Stimulated activated CD4-positive, alpha-beta T cell treated with anti-CD3 and anti-CD28 coated beads, Interleukin-4, amount 100 ng/mL, for 1 hour (primary cell): Measurements from ENCODE around the gene SPTB.
"Not testable (repeated sequence)": the region's sequence is repeated elsewhere in the genome, so short reads cannot be mapped to it uniquely, and the experiment has no call there.

Experiments
- DNase-seq: peaks from one replicate; pipeline ENCODE4 v3.0.0-alpha.2; 2020

SPTB gene

DNA sequence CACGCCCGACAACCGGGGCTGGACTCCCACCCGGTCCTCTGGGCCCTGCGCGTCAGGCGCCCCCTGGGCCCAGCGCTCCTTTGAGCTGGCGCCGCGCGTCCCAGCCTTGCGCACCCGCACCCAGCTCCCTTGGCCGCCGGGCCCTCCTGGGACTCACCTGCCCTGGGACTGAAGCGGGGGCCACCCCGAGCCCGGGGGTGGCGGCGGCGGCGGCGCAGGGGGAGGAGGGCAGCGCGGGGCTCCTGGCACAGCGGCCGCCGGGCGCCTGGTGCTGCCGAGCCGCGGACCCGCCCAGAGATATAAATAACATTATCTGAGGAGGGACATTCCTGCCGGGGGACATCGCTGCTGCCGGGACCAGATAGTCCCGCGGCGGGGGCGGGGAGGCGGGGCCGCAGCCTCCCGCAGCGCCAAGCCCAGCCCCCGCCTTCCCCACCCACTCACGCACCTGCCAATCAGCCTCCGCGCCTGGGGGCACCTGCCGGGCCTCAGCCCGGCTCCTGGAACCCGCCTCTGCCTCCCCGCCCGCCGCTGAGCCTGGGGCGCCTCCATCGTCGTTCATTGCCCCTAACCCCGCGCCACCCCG lies at the start of gene SPTB:
Gene SPTB, minus strand, starts transcription at position 273 of the 586 bp plus-strand sequence. CDS start 56,813 bp downstream, outside the sequence.
- DNase-seq: peak; percentile 70

DNA sequence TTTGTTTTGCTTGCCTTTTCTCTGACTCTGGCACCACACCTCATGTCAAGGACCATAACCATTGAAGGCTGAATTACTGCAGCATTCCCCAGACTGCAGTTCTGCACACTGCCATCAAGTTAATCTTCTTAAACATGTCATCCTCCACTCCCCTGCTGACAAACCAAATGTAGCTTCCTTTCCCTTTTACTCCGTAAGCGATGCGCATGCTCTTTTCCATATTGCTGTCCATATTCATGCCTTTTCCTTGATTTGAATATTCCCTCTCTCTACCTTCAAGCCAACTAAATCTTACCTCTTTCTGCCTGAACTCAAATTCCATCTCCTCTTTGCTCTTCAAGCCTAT lies 49.3 kb upstream of the SPTB start:
- no peak for DNase-seq

DNA sequence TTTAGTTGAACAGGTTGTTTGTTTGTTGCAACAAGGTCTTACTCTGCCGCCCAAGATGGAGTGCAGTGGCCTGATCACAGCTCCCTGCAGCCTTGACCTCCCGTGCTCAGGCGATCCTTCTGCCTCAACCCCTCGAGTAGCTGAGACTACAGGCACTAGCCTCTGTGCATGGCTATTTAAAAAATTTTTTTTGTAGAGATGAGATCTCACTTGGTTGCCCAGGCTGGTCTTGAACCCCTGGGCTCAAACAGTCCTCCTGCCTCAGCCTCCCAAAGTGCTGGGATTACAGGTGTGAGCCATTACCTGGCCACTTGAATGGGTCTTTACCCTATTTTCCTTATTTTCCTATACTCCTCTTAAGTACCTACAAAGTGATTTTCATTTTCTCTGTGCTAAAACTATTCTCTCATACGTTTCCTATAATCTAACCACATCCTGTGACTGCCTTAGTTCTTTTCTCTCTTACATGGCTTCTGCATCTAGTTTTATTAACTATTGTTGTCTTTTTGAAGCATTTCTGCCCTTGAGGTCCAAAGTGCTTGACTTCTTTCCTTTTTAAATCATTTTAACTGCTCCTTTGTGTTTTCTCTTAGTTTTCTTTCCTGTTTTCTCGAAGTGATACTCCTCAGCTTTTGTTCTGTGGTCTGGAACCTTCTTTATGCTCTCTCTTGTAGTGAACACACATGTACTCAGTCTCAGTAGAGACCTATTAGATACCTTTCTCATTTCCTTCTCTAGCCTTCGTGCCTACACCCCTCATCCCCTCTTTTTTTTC lies 48.7 kb upstream of the SPTB start:
- DNase-seq: no peak

DNA sequence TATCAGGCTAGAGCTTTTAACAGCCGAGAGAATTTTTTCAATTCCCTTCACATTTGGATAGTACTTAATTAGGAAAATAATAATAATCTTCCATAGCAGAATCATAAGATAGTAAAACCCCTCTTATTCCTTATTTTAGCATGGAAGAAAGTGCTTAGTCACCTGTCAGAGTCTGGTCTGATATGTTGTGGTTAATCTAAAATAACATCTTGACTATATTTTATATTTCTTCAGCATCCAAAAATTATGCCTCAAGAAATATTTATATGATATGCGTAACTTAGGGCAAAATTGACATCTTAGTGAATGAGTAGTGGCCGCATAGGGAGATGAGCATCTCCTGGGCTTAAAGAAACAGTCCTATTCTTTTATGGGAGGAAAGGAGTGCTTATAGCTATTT lies 47.3 kb upstream of the SPTB start:
- DNase-seq: no peak

DNA sequence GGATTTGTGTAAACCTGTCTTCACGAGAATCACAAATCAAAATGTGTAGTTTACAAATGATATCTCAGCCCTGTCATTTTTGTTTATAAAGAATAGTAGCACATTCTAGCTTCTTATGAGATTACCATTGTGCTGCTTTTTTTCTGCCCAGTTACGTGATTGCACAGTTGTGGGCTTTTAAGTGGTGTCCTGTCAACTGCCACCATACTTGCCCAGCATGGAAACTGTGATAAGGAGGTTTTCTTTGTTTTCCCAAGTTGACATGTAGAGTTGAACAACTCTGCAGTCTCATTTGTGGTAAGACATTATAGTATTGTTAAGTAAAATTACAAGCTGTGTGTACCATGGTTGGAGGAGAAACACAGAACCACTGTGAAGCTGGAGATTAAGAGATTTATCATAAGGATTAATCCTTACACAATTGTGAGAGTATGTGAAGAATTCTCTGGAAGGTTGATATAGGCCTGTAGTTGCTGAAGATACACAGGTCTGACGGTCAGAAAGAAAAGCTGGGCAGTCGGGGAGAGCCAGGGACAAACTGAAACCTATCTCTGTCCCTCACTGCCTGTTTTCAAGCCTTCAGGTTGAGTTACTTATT lies 46.8 kb upstream of the SPTB start:
- DNase-seq: no peak

DNA sequence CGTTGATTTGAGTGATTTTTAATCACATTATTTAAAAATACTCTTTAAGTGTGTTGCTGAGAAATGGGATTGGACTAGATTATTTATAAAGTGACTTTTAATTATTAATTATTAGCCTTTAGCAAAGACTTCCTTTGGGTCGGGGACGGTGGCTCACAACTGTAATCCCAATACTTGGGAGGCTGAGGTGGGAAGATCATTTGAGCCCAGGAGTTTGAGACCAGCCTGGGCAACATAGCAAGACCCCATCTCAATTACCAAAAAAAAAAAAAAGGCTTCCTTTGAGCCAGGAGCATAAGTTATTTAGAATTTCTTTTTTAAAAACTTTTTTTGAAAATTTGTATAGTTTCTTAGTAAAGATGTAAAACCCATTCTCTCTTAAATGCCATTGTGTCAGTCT lies 43.3 kb upstream of the SPTB start:
- no peak for DNase-seq

DNA sequence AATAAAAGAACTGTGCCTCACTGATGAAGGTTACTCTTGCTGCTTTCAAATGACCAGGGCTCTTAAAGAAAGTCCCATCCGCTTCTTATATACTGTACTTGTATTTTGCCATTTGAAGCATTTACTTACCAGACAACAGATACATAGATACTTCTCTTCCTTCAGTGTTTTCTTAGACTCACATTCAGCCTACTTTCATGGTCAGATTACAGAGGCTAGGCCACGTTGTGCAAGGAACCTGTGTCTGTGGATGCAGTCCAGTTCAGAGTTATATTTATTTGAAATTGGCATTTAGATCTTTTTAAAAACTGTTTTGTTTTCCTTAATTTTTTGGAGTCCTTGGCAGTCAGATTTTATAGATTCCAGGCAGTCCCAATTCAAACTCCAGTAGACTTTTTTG lies 40.8 kb upstream of the SPTB start:
- no peak for DNase-seq

DNA sequence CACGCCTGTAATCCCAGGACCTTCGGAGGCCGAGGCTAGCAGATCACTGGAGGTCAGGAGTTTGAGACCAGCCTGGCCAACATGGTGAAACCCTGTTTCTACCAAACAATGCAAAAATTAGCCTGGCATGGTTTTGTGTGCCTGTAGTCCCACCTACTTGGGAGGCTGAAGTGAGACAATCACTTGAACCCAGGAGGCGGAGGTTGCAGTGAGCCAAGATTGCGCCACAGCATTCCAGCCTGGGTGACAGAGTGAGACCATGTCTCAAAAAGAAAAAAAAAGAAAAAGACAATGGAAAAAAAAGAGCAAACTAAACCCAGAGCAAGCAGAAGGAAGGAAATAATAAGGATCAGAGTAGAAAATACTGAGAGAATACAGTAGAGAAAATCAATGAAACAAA lies 39.9 kb upstream of the SPTB start:
- no peak for DNase-seq

DNA sequence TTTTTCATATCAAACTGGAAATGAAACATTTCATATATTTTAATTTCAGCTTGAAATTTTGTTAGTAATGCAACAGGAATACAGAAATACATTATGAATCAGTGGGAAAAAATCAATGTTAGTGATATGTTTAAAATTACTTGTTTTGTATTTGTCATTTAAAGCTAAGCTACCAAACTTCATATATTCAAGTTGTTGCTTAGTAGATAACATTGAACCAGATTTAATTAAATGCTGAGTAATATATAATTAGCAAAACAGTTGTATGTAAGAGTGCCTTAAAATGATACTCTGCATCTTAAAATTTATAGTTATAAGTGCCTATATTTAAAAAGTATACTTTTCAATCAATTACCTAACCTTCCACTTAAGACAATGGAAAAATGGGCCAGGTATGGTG lies 39.5 kb upstream of the SPTB start:
- DNase-seq: no peak

DNA sequence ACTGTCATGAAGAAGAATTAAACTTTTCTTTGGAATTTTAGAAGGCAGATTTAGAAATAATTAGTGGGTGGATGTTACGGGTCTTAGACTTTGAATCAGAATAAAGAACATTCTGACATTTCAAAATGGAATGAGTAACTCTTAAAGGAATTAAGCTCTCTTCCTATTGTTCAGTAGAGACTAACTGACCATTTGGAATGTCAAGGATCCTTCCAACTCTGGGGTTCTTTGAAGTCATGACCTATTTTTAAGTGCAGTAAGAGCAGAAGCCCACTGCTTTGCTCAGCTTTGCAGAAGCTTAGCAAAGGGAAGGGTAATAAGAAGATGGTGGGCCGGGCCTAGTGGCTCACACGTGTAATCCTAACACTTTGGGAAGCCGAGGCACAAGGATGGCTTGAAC lies 38.5 kb upstream of the SPTB start:
- no peak for DNase-seq

DNA sequence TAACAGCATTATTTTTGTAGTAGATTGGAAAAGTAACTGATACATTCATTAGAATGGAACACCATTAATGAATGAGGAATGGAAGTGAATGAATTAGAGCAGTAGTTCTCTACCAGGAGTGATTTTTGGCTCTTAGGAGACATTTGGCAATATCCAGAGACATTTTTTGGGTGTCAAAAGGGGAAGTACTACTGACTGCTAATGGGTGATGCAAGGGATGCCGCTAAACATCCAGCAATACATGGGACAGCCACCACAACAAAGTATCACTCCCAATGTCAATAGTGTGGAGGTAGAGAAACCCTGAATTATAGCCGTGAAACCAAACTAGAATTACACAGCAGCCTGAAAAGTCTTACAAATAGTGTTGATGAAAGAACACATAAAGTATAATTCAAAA lies 36.1 kb upstream of the SPTB start:
- no peak for DNase-seq

DNA sequence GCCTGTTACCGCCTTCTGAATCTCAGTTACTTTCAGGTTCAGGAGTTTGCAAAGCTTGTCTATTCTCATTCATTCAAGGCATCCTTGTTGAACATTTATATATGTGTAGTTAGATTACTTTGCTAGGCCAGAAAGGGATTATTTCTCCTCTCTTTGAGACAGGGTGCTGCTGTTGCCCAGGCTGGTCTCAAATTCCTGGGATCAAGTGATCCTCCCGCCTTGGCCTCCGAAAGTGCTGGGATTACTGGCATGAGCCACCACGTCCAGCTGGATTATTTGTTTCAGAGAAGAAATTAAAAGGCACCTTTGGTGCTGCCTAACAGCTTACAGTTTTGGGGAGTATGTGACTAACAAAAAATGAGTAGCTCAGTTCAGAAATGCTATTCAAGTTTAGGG lies 35.3 kb upstream of the SPTB start:
- no peak for DNase-seq

DNA sequence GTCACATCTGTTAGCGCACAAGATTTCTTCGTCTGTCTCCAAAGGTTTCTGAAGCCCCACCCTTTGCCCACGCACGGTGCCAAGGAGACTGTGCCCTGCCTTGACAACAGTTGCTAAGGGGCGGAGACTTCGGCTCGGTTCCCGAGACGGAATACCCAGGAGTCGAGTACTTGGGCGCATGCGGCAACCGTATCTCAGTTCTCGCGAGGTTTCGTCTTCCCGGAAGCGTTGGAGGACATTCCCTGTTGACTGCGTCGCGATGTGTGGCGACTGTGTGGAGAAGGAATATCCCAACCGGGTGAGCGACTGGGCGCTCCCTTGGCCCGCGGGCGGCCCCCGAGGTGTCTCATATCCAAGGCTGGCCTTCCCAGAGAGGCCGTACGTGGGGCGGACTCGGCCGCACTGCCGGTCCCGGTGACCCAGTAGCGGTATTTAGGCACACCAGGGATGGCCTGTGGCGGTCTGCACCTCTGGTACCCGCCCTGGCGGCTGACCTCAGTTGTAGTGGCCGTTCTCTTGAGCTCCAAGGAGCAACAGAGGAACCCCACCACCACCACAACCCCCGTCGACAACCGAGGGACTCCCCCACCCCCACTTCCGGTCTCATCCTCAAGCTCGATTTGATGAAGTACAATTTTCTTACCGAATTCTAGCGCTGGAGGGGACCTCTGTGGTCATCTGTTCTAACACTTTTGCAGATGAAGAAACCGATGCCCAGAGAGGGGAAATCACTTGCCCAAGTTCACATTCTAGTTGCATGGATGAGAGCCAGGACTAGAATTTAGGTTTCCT lies 34.7 kb upstream of the SPTB start, which contains the start of gene CHURC1:
Gene CHURC1, plus strand, starts transcription at position 219 of the 792 bp plus-strand sequence. Its CDS starts 41 bp downstream, at position 260.
- peak; percentile 96 for DNase-seq

DNA sequence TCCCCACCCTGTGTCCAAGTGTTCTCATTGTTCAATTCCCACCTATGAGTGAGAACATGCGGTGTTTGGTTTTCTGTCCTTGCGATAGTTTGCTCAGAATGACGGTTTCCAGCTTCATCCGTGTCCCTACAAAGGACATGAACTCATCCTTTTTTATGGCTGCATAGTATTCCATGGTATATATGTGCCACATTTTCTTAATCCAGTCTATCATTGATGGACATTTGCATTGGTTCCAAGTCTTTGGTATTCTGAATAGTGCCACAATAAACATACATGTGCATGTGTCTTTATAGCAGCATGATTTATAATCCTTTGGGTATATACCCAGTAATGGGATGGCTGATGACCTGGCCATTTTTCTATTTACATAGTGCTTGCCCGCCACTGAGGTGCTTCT lies 33.8 kb upstream of the SPTB start:
- DNase-seq: not testable (repeated sequence)

DNA sequence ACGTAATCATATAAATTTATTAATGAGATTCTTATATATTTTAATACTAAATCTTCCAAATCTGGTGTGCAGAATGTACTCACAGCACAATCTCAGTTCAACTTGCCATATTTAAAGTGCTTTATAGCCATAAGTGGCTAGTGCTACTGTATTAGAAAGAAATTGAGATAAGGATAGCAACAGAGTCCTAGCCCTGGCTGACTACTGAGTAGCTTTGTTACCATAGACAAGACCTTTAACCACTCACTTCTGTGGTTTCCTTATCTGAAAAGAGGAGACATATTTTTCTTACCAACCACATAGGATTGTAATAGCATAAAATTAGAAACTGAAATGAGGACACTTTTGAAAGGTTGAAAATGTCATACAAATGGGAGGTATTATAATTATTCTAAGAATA lies 32.6 kb upstream of the SPTB start:
- no peak for DNase-seq

DNA sequence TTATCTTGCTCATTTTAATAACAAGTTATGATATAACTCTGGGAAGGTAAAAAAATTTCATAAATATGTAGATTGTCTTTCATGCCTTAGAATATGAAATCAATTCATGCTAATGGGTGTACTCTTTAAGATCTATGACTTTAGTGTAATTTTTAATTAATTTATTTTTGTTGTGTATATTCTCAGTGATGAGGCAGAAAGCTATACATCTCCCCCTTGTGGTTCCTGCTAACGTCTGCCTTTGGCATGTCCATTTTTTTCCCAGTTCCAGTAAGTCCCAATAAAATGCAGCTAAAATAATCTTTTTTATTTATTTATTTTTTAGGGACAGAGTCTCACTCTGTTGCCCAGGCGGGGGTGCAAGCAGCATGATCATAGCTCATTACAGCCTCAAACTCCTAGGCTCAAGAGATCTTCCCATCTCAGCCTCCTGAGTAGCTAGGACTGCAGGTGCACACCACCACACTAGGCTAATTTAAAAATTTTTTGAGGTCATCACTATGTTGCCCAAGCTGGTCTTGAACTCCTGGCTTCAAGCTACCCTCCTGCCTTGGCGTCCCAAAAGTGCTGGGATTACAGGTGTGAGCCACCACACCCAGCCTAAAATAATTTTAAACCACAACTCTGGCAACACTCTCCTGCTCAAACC lies 31.3 kb upstream of the SPTB start:
- no peak for DNase-seq

DNA sequence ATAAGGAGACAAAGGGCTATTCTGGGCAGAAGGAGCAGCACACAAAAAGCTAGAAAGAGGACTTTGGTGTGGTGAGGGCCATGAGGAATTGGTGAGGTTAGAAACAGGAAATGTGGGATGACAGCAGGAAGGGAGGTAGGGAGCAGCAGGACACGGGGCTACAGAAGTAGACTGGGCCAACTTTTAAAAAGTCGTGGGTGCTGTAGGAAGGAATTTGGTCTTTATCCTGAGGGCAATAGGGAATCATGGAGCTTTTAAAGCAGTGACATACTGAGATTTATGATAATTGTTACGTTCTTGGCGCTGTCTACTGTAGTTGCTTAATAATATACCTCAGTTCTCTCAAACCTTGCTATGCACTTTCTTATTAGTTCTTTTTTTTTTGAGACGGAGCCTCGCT lies 26.3 kb upstream of the SPTB start:
- no peak for DNase-seq

DNA sequence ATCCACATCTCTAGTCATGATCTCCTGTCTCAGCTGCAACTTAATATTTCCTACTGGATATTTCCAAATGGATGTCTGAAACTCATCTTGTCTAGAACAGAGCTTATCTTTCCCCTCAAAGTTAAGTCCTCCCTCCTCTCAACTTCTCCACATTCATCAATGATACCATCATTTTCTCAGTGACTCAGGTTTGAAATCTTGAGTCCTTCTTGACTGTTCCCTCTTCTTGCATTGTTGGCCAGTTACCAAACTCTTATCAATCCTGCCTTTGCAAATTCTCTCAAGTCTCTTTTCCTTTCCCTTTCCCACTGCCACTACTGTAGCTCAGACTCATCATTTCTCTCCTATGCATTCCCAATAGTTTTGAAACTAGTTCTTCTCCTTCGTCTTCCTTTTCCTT lies 20.3 kb upstream of the SPTB start:
- DNase-seq: no peak

DNA sequence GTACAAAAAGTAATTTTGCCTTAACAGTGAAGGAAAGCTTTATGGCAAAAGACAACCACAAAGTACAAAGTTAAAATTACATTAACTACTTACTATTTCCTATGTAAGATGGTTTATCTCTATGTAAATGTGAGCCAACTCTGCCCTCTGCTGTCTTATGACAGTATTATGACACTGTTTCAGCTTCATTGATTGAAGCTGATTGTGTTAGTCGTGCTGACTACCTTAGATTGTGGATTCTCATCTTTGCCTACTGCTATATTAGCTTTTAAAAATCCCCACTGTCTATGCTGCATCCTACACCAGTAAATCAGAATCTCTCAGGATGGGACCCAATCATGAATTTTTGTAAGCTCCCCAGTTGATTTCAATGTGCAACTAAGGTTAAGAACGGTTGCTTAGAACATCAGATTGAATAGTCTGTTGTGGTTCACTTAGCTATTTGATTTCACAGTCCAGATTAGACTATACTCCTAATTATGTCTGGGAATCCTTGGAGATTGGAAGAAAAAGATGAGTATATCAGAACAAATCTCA lies 12.2 kb upstream of the SPTB start:
- DNase-seq: no peak

DNA sequence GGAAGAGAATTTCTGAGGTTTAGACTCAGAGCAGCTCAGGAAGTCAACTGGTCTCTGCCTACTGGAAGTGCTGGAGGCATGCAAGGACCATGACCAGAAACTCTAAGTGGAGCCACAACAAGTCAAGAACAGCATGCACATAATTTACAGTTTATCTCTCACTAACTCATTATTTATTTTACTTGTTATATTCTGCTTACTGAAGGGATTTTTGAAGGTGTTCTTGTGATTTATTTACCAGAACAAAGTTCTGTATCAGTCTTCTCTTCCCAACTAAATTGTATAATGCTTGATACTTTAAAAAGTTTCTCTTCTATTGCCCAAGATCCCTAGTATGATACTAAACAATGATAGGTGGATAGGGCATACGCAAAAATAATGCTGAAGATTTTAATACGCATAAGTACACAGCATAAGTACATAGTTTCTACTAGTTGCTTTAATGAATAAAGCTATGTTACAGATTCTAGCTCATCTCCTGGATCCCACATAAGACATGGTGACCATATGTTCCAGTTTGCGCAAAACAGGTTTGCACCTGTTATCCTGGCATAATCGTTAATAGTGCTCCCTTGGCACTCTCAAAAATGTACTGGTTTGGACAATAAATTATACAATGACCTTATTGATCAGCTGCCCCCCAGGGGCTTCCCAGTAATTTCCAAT lies 11.6 kb upstream of the SPTB start:
- no peak for DNase-seq

DNA sequence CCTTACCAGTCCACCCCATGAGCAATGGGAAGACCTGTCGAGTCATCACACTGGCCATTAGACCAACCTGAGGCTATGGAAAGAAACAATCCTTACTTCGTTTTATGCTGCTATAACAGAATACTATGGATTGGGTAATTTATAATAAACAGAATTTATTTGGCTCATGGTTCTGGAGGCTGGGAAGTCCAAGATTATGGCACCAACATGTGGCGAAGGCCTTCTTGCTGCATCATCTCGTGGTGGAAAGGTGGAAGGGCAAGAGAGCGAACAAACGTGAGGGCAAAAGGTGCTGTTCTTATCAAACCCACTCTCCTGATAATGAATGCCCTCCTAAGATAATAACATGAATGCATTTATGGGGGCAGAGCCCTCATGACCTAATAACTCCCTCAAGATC lies 9.6 kb upstream of the SPTB start:
- DNase-seq: no peak

DNA sequence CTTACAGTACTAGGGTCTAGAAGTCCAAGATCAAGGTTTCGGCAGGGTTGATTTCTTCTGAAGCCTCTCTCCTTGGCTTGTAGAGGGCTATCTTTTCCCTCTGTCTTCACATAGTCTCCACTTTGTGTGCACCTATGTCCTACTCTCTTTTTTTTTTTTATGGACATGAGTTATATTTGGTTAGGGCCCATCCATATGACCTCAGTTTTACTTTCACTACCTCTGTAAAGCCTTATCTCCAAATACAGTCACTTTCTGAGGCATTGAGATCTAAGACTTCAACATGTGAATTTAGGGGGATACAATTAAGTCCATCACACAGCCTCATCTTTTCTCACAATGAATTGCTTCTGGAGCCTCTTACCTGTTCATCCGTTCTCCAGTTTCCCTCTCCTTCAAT lies 5.9 kb upstream of the SPTB start:
- DNase-seq: no peak
